Neural cell (in vitro differentiated cells): ENCODE results near the gene CISD3.

Experiments
- EP300 ChIP-seq: fragments of 450-650 bp; conservative IDR thresholded peaks from 2 replicates; pipeline ENCODE4 v1.6.1; 2014; ENCODE audit warnings: antibody characterized with exemption, mild to moderate bottlenecking, moderate library complexity; ENCODE audit not compliant: poor library complexity, severe bottlenecking
- EZH2 ChIP-seq: fragments of 200-600, 300-800 bp; shearing (Covaris generic), sonication (generic); IDR thresholded peaks from 2 replicates; pipeline ENCODE4 v1.6.1; 2014; ENCODE audit warnings: antibody characterized with exemption, low read length, borderline replicate concordance, mild to moderate bottlenecking; ENCODE audit not compliant: insufficient read depth, poor library complexity, severe bottlenecking
- POLR2AphosphoS5 ChIP-seq: IDR thresholded peaks from 2 replicates; pipeline ENCODE4 v1.6.1; 2012
- SMC3 ChIP-seq: fragments of 450-650 bp; conservative IDR thresholded peaks from 2 replicates; pipeline ENCODE4 v1.6.1; 2014; ENCODE audit warnings: antibody characterized with exemption, mild to moderate bottlenecking, moderate library complexity; ENCODE audit not compliant: poor library complexity
- TF ChIP-seq, protein P1 (sequence below): fragments of 450-650 bp; IDR thresholded peaks from 2 replicates; pipeline ENCODE4 v1.5.1; 2014; ENCODE audit warnings: antibody characterized with exemption, mild to moderate bottlenecking, moderate library complexity; ENCODE audit not compliant: poor library complexity, severe bottlenecking
- TF ChIP-seq, protein P2 (sequence below): IDR thresholded peaks from 2 replicates; pipeline ENCODE4 v1.6.1; 2012; ENCODE audit warnings: borderline replicate concordance

DNA sequence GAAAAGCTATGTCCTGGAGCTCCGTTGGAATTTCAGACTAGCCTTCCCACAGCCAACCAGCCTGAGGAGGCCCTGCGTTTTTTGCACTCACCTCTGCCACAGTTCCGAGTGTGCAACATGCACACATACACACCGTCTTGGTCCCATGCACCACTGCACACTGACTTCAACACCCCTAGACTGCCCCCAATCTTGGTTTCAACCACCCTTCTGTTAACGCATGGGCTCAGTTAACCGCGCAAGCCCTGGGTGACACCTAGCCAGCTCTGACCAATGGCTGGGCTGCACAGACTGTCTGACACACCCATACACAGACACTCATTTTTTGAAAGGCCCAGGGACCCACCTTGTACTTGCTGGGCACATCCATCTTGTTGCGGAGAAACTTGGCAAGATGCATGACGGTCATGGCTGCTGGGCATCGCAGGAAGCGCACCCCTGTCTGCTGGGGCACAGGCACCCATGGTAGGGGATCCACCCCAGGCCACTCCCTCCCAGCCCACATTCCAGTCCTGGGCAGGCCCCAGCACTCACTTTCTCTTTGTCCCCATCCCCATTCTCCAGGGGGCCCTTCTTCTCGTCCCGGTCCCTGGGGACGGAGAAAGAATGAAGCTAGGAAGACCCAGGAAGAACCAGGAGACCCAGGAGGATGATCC is 8.0 kb downstream of the CISD3 start:
- TF ChIP-seq EP300: no peak
- TF ChIP-seq, protein P1, sequence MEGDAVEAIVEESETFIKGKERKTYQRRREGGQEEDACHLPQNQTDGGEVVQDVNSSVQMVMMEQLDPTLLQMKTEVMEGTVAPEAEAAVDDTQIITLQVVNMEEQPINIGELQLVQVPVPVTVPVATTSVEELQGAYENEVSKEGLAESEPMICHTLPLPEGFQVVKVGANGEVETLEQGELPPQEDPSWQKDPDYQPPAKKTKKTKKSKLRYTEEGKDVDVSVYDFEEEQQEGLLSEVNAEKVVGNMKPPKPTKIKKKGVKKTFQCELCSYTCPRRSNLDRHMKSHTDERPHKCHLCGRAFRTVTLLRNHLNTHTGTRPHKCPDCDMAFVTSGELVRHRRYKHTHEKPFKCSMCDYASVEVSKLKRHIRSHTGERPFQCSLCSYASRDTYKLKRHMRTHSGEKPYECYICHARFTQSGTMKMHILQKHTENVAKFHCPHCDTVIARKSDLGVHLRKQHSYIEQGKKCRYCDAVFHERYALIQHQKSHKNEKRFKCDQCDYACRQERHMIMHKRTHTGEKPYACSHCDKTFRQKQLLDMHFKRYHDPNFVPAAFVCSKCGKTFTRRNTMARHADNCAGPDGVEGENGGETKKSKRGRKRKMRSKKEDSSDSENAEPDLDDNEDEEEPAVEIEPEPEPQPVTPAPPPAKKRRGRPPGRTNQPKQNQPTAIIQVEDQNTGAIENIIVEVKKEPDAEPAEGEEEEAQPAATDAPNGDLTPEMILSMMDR: no peak
- no peak for TF ChIP-seq POLR2AphosphoS5
- no peak for TF ChIP-seq EZH2
- TF ChIP-seq, protein P2, sequence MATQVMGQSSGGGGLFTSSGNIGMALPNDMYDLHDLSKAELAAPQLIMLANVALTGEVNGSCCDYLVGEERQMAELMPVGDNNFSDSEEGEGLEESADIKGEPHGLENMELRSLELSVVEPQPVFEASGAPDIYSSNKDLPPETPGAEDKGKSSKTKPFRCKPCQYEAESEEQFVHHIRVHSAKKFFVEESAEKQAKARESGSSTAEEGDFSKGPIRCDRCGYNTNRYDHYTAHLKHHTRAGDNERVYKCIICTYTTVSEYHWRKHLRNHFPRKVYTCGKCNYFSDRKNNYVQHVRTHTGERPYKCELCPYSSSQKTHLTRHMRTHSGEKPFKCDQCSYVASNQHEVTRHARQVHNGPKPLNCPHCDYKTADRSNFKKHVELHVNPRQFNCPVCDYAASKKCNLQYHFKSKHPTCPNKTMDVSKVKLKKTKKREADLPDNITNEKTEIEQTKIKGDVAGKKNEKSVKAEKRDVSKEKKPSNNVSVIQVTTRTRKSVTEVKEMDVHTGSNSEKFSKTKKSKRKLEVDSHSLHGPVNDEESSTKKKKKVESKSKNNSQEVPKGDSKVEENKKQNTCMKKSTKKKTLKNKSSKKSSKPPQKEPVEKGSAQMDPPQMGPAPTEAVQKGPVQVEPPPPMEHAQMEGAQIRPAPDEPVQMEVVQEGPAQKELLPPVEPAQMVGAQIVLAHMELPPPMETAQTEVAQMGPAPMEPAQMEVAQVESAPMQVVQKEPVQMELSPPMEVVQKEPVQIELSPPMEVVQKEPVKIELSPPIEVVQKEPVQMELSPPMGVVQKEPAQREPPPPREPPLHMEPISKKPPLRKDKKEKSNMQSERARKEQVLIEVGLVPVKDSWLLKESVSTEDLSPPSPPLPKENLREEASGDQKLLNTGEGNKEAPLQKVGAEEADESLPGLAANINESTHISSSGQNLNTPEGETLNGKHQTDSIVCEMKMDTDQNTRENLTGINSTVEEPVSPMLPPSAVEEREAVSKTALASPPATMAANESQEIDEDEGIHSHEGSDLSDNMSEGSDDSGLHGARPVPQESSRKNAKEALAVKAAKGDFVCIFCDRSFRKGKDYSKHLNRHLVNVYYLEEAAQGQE: no peak
- TF ChIP-seq SMC3: no peak
